Measurements from ENCODE around the gene MBD5.

DNA sequence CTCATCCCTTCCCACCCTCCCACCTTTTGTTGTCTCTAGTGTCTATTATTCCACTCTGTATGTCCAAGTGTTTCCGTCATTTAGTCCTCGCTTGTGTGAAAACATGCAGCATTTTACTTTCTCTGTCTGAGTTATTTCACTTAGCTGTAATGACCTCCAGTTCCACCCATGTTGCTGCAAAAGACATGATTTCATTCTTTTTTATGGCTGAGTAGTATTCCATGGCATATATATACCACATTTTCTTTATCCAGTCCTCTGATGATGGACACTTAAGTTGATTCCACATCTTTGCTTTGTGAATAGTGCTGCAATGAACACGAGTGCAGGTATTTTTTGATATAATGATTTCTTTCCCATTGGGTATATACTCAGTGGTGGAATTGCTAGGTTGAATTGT is 296.7 kb downstream of the MBD5 start:
- TF ChIP-seq, protein P1, sequence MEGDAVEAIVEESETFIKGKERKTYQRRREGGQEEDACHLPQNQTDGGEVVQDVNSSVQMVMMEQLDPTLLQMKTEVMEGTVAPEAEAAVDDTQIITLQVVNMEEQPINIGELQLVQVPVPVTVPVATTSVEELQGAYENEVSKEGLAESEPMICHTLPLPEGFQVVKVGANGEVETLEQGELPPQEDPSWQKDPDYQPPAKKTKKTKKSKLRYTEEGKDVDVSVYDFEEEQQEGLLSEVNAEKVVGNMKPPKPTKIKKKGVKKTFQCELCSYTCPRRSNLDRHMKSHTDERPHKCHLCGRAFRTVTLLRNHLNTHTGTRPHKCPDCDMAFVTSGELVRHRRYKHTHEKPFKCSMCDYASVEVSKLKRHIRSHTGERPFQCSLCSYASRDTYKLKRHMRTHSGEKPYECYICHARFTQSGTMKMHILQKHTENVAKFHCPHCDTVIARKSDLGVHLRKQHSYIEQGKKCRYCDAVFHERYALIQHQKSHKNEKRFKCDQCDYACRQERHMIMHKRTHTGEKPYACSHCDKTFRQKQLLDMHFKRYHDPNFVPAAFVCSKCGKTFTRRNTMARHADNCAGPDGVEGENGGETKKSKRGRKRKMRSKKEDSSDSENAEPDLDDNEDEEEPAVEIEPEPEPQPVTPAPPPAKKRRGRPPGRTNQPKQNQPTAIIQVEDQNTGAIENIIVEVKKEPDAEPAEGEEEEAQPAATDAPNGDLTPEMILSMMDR (conservative IDR thresholded peaks at IDR 0.05; ENCODE audit: low read length) = no peak
- no peak for TF ChIP-seq EZH2phosphoT487 (IDR thresholded peaks at IDR 0.05; ENCODE audit: borderline replicate concordance, low read depth, low read length)
